NB4 (cell line): ENCODE results near the gene RBCK1.

Source experiments
- CTCF ChIP-seq: IDR thresholded peaks from one replicate; pipeline ENCODE4 v1.5.1; 2012; ENCODE audit warnings: low read depth, low read length
- MAX ChIP-seq: IDR thresholded peaks from 2 replicates; pipeline ENCODE4 v1.6.1; 2011; ENCODE audit warnings: low read depth, low read length
- MYC ChIP-seq: IDR thresholded peaks from 2 replicates; pipeline ENCODE4 v1.6.1; 2011; ENCODE audit warnings: low read depth, low read length
- POLR2A ChIP-seq: IDR thresholded peaks from 2 replicates; pipeline ENCODE4 v1.6.1; 2011; ENCODE audit warnings: mild to moderate bottlenecking; ENCODE audit not compliant: insufficient read length; ENCODE audit errors: extremely low read depth

GRCh38 chr20:435558-435957 lies 27.5 kb downstream of the RBCK1 start:
- TF ChIP-seq POLR2A (no peak), CTCF (no peak), MYC (no peak), MAX (no peak)
